GM19372 (cell line): ENCODE results near the gene IL1RAPL2.
"Not testable (repeated sequence)": the region's sequence is repeated elsewhere in the genome, so short reads cannot be mapped to it uniquely, and the experiment has no call there.

Experiments
- ATAC-seq: cut with Tn5 transposase; IDR thresholded peaks from one replicate; pipeline ENCODE4 v1.9.1; 2021; ENCODE audit warnings: mild to moderate bottlenecking, low read depth, moderate library complexity; ENCODE audit not compliant: unreplicated experiment

IL1RAPL2 gene

GRCh38 chrX:104995546-104995945 lies 429.5 kb downstream of the IL1RAPL2 start:
- no peak for ATAC-seq

GRCh38 chrX:105006103-105006502 lies 440.1 kb downstream of the IL1RAPL2 start:
- no peak for ATAC-seq

GRCh38 chrX:105006996-105007395 lies 441.0 kb downstream of the IL1RAPL2 start:
- ATAC-seq = no peak

- no peak for ATAC-seq
Measured at GRCh38 chrX:105013719-105014118, 447.7 kb downstream of the IL1RAPL2 start.

GRCh38 chrX:105017641-105018040 lies 451.6 kb downstream of the IL1RAPL2 start:
- no peak for ATAC-seq

- ATAC-seq = no peak
Measured at GRCh38 chrX:105018865-105019264, 452.9 kb downstream of the IL1RAPL2 start.

- not testable (repeated sequence) for ATAC-seq
Measured at GRCh38 chrX:105028962-105029361, 463.0 kb downstream of the IL1RAPL2 start.

GRCh38 chrX:105038672-105039328 lies 472.8 kb downstream of the IL1RAPL2 start:
- ATAC-seq = no peak

- no peak for ATAC-seq
Measured at GRCh38 chrX:105050921-105051320, 484.9 kb downstream of the IL1RAPL2 start.

- ATAC-seq = no peak
Measured at GRCh38 chrX:105051364-105051763, 485.4 kb downstream of the IL1RAPL2 start.

- no peak for ATAC-seq
Measured at GRCh38 chrX:105052926-105053325, 486.9 kb downstream of the IL1RAPL2 start.

- ATAC-seq = no peak
Measured at GRCh38 chrX:105063743-105064142, 497.7 kb downstream of the IL1RAPL2 start.

GRCh38 chrX:105098201-105098600 lies 532.2 kb downstream of the IL1RAPL2 start:
- no peak for ATAC-seq

GRCh38 chrX:105098812-105099211 lies 532.8 kb downstream of the IL1RAPL2 start:
- no peak for ATAC-seq

GRCh38 chrX:105101378-105101777 lies 535.4 kb downstream of the IL1RAPL2 start:
- ATAC-seq = no peak

- no peak for ATAC-seq
Measured at GRCh38 chrX:105109936-105110335, 543.9 kb downstream of the IL1RAPL2 start.

- no peak for ATAC-seq
Measured at GRCh38 chrX:105114554-105115130, 548.6 kb downstream of the IL1RAPL2 start.

- not testable (repeated sequence) for ATAC-seq
Measured at GRCh38 chrX:105115596-105116320, 549.8 kb downstream of the IL1RAPL2 start.

GRCh38 chrX:105116486-105116885 lies 550.5 kb downstream of the IL1RAPL2 start:
- ATAC-seq = no peak

- ATAC-seq = no peak
Measured at GRCh38 chrX:105117621-105118020, 551.6 kb downstream of the IL1RAPL2 start.

- no peak for ATAC-seq
Measured at GRCh38 chrX:105120463-105120862, 554.5 kb downstream of the IL1RAPL2 start.

GRCh38 chrX:105121186-105121585 lies 555.2 kb downstream of the IL1RAPL2 start:
- ATAC-seq = no peak
